Retinal pigment epithelial cell (primary cell): ENCODE measurements around the gene PEX3.

ENCODE experiments used
- DNase-seq: peaks from one replicate; pipeline ENCODE4 v3.0.0-alpha.2; 2010; ENCODE audit warnings: low read depth
- H3K4me3 ChIP-seq: 2 replicates; pipeline ENCODE4 v1.5.1; 2011; ENCODE audit warnings: mild to moderate bottlenecking, low read length, control low read depth, moderate library complexity
- CTCF ChIP-seq: conservative IDR thresholded peaks from 2 replicates; pipeline ENCODE4 v1.5.1; 2011; ENCODE audit warnings: low read depth, low read length, control low read depth, inconsistent platforms

Gene PEX3

GRCh38 chr6:143538374-143538773, 87.8 kb downstream of the PEX3 start:
- DNase-seq: no peak
- H3K4me3 ChIP-seq: no peak overlapping the region
- no peak for TF ChIP-seq CTCF

GRCh38 chr6:143539106-143539505, 88.5 kb downstream of the PEX3 start:
- DNase-seq: no peak
- no peak overlapping the region for H3K4me3 ChIP-seq
- TF ChIP-seq CTCF: no peak

DNA sequence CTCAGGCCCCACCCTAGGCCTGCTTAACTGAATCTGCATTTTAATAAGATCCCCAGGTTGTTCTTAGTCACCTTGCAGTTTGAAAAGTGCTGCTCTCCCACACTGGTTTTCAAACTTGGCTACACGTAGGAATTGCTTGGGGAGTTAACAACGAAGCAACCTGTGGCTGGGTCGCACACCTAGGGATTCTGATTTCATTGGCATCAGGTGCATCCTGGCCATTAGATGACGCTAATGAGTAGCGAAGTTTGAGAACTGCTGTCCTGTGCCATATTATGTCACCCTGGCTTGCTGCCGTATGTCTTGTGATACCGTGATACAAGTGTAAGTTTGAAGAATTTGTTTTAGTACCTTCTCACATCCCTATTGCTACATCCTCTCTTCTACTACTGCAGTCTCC, 89.1 kb downstream of the PEX3 start:
- H3K4me3 ChIP-seq: no peak overlapping the region
- TF ChIP-seq CTCF: peak; percentile 34
- no peak for DNase-seq

GRCh38 chr6:143540192-143540591, 89.6 kb downstream of the PEX3 start:
- no peak for DNase-seq
- no peak overlapping the region for H3K4me3 ChIP-seq
- TF ChIP-seq CTCF: no peak
